ENCODE results near the gene TFE3.

DNA sequence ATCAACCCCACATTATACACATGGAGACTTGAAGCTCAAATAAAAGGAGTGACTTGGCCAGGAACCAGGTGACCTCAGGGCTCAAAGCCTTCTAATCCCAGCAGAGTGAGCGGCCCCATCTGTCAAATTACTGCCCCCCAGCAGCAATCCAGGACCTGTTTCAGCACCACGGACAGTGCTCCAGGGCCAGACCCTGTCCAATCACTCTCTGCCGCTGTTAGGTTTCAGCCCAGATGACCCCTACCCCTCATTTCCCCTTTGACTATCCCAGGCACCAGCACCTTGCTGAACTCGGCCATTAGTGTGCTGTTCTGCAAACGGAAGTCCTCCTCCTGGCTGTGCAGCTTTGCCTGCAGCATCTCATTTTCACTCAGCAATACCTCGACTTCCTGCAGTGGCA, 46.2 kb downstream of the TFE3 start:
- no peak for TF ChIP-seq POLR2AphosphoS5 (IDR thresholded peaks at IDR 0.05; ENCODE audit: low read depth, low read length)
- TF ChIP-seq POLR2A (IDR thresholded peaks at IDR 0.05; ENCODE audit: low read depth, low read length), result no peak

Measured in GM12892 (cell line).